IMR-90 (cell line): ENCODE measurements around the gene XRCC4. TPM values are rescaled to one million over a fixed set of nuclear protein-coding genes. Genes with fewer than 3 reads are reported as not detected.

ENCODE experiments used
- ATAC-seq: fragments of 200-7000 bp; cut with Tn5 transposase; 2 replicates; pipeline ENCODE4 v1.9.1; 2020; ENCODE audit warnings: low read depth, mild to moderate bottlenecking, moderate library complexity
- BruUV-seq: library from RNA; stranded (reverse); fragments of 400-500 nt; replicated peaks from 2 replicates; lab custom pipeline; 2021; lab: Mats Ljungman, UMichigan
- CTCF ChIA-PET: fragments of 300-600 bp; formaldehyde crosslinking; extraction: SDS; loops from one replicate; lab custom pipeline; 2021; ENCODE audit warnings: antibody characterized with exemption; lab: Yijun Ruan, JAX
- POLR2A ChIA-PET: fragments of 300-600 bp; sonication (Branson Sonifier 250); formaldehyde crosslinking; loops from one replicate; lab custom pipeline; 2022; ENCODE audit warnings: antibody characterized with exemption; ENCODE audit not compliant: unreplicated experiment; lab: Charles Lee
- DNase-seq: peaks from one replicate; pipeline ENCODE4 v3.0.0; 2013
- H2AFZ ChIP-seq: replicated peaks from 2 replicates; pipeline ENCODE3; 2013; ENCODE audit warnings: low read length, mild to moderate bottlenecking; ENCODE audit not compliant: poor library complexity
- H2AK5ac ChIP-seq: 2 replicates; pipeline ENCODE4 v1.6.1; 2013; ENCODE audit warnings: low read depth, low read length, inconsistent platforms
- H2AK9ac ChIP-seq: replicated peaks from 2 replicates; pipeline ENCODE3; 2013; ENCODE audit warnings: mild to moderate bottlenecking, low read depth, low read length, moderate library complexity; ENCODE audit not compliant: poor library complexity
- H2BK120ac ChIP-seq: 2 replicates; pipeline ENCODE4 v1.6.1; 2013; ENCODE audit warnings: low read depth, low read length, inconsistent platforms
- H2BK15ac ChIP-seq: 3 replicates; pipeline ENCODE4 v1.6.1; 2013; ENCODE audit warnings: low read depth, low read length, inconsistent platforms
- H2BK20ac ChIP-seq: 2 replicates; pipeline ENCODE4 v1.6.1; 2013; ENCODE audit warnings: low read depth, mild to moderate bottlenecking, inconsistent platforms, low read length, moderate library complexity
- H2BK5ac ChIP-seq: 2 replicates; pipeline ENCODE4 v1.6.1; 2013; ENCODE audit warnings: mild to moderate bottlenecking, low read depth, low read length, inconsistent platforms; ENCODE audit not compliant: poor library complexity, severe bottlenecking
- H3K14ac ChIP-seq: replicated peaks from 2 replicates; pipeline ENCODE4 v1.6.1; 2013; ENCODE audit warnings: low read depth, low read length, inconsistent platforms
- H3K18ac ChIP-seq: 2 replicates; pipeline ENCODE4 v1.6.1; 2013; ENCODE audit warnings: low read depth, low read length, control low read depth
- H3K23ac ChIP-seq: 2 replicates; pipeline ENCODE4 v1.6.1; 2013; ENCODE audit warnings: low read depth, low read length, inconsistent platforms
- H3K27ac ChIP-seq: 2 replicates; pipeline ENCODE4 v1.5.1; 2013; ENCODE audit warnings: mild to moderate bottlenecking, control low read depth, low read length; ENCODE audit not compliant: insufficient read depth
- H3K27me3 ChIP-seq: 2 replicates; pipeline ENCODE4 v1.6.1; 2013; ENCODE audit warnings: low read length; ENCODE audit not compliant: control insufficient read depth, insufficient read depth
- H3K36me3 ChIP-seq: 2 replicates; pipeline ENCODE4 v1.6.1; 2013; ENCODE audit warnings: low read length, mixed read lengths; ENCODE audit not compliant: control insufficient read depth, insufficient read depth
- H3K4ac ChIP-seq: 2 replicates; pipeline ENCODE4 v1.6.1; 2013; ENCODE audit warnings: low read depth, low read length, inconsistent platforms
- H3K4me1 ChIP-seq: 2 replicates; pipeline ENCODE4 v1.6.1; 2013; ENCODE audit warnings: low read length, mixed read lengths; ENCODE audit not compliant: control insufficient read depth, insufficient read depth
- H3K4me2 ChIP-seq: 2 replicates; pipeline ENCODE4 v1.6.1; 2013; ENCODE audit warnings: low read depth, mild to moderate bottlenecking, control low read depth, low read length, moderate library complexity
- H3K4me3 ChIP-seq: 2 replicates; pipeline ENCODE4 v1.5.1; 2013; ENCODE audit warnings: low read depth, mild to moderate bottlenecking, control low read depth, low read length, moderate library complexity; ENCODE audit not compliant: insufficient read depth
- H3K56ac ChIP-seq: 2 replicates; pipeline ENCODE4 v1.6.1; 2013; ENCODE audit warnings: low read length, inconsistent platforms; ENCODE audit not compliant: insufficient read depth; ENCODE audit errors: extremely low read depth
- H3K79me1 ChIP-seq, 2 experiments: 2 replicates each; pipeline ENCODE4 v1.6.1; 2013; ENCODE audit warnings: low read length in 2 of 2, inconsistent platforms in 1 of 2, low read depth in 1 of 2
- H3K9ac ChIP-seq: 2 replicates; pipeline ENCODE4 v1.6.1; 2013; ENCODE audit warnings: low read depth, low read length, control low read depth
- H3K9me1 ChIP-seq: 2 replicates; pipeline ENCODE4 v1.6.1; 2013; ENCODE audit warnings: low read length, inconsistent platforms; ENCODE audit not compliant: insufficient read depth
- H3K9me3 ChIP-seq: 2 replicates; pipeline ENCODE4 v1.6.1; 2013; ENCODE audit warnings: low read length; ENCODE audit not compliant: control insufficient read depth, insufficient read depth
- H4K20me1 ChIP-seq: 2 replicates; pipeline ENCODE4 v1.6.1; 2013; ENCODE audit warnings: low read length, inconsistent platforms; ENCODE audit not compliant: insufficient read depth
- H4K5ac ChIP-seq: 2 replicates; pipeline ENCODE4 v1.6.1; 2013; ENCODE audit warnings: mild to moderate bottlenecking, low read depth, low read length, control low read depth
- H4K8ac ChIP-seq, 2 experiments: 2 replicates each; pipeline ENCODE4 v1.6.1; 2013; ENCODE audit warnings: low read depth in 2 of 2, low read length in 2 of 2, control low read depth in 1 of 2, inconsistent platforms in 1 of 2
- H4K91ac ChIP-seq: 2 replicates; pipeline ENCODE4 v1.6.1; 2013; ENCODE audit warnings: low read depth, low read length, inconsistent platforms; ENCODE audit not compliant: insufficient read depth
- BHLHE40 ChIP-seq: fragments of 150-350 bp; IDR thresholded peaks from 2 replicates; pipeline ENCODE4 v1.6.1; 2016; ENCODE audit warnings: mild to moderate bottlenecking, low read depth, low read length
- CEBPB ChIP-seq: IDR thresholded peaks from 2 replicates; pipeline ENCODE4 v1.6.1; 2012; ENCODE audit warnings: low read depth, low read length, improper control_type of control experiment
- FOS ChIP-seq: fragments of 150-350 bp; IDR thresholded peaks from 2 replicates; pipeline ENCODE4 v1.6.1; 2016; ENCODE audit warnings: low read depth, low read length
- MAFK ChIP-seq: IDR thresholded peaks from 2 replicates; pipeline ENCODE4 v1.6.1; 2012; ENCODE audit warnings: low read depth, low read length, improper control_type of control experiment
- POLR2A ChIP-seq: IDR thresholded peaks from 2 replicates; pipeline ENCODE4 v1.6.1; 2012; ENCODE audit warnings: mild to moderate bottlenecking, low read depth, low read length
- RCOR1 ChIP-seq: IDR thresholded peaks from 2 replicates; pipeline ENCODE4 v1.6.1; 2012; ENCODE audit warnings: mild to moderate bottlenecking, low read length, improper control_type of control experiment; ENCODE audit not compliant: insufficient replicate concordance
- dilution Hi-C: fragments of 300-500 bp; cut with HindIII; formaldehyde crosslinking; loops from one replicate; pipeline ENCODE4 v1.14.3; 2018; ENCODE audit warnings: low sequenced_read_pairs; ENCODE audit not compliant: unreplicated experiment
- in situ Hi-C: fragments of 300-500 bp; cut with MboI; formaldehyde crosslinking; loops from 3 replicates; pipeline ENCODE4 v1.14.3; 2019; ENCODE audit warnings: low sequenced_read_pairs, inconsistent platforms, mixed read lengths
- intact Hi-C: fragments of 100-400 bp; cut with micrococcal nuclease; formaldehyde crosslinking; loops from 2 replicates; pipeline ENCODE4 v1.10.0; 2022
- polyA plus RNA-seq, 3 experiments: library from polyadenylated mRNA; depleted of rRNA; stranded (reverse); fragments of >200 nt; gene quantifications; 2 replicates each; pipeline ENCODE4 v1.2.3, GENCODE V29; 2012; ENCODE audit warnings: low replicate concordance in 1 of 3
- total RNA-seq: library from RNA; depleted of rRNA; stranded (reverse); fragments of >200 nt; gene quantifications from 2 replicates; pipeline ENCODE4 v1.2.3, GENCODE V29; 2012
- TF ChIP-seq, protein P1 (sequence below): fragments of 150-350 bp; IDR thresholded peaks from 2 replicates; pipeline ENCODE4 v1.6.1; 2016; ENCODE audit warnings: low read depth, mild to moderate bottlenecking, low read length, moderate library complexity, borderline replicate concordance

Gene XRCC4
- total and polyA plus RNA-seq, 2 of the 4 experiments (the other 2 are of a cell fraction): 3.5 to 4.7 TPM

DNA sequence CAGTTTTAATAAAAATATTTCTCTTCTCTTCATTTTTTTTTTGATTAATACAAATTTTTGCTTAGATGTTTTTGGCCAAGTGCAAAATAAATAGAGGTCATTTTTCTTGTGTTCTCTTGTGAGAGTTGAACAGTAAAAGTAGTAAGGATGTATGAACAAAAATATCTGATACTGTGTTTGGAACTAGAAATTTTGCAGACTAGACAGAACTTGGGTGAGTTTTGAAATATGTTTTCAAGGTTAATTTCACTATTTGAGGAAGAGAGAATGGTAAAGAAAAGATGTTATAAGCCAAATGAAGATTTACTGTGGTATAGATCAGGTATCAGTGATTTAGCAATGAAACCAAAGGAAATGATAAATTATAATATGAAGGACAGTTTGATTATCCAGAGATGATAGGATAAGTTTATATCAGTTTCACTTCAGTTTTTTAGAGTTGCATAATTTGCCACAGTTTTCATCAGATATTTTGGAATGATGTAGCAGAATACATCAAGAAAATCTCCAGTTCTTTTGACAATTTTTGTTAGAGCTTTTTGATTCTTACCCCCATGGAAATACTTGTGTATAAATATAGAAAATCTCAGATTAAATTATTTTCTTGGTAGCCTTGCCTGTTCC is 246.3 kb downstream of the XRCC4 start:
- Histone ChIP-seq H3K23ac (no peak overlapping the region), H2BK20ac (no peak overlapping the region), H3K79me1 (no peaks in the 10 kb centered on the region), H2BK5ac (no peak overlapping the region), H3K14ac (no peak overlapping the region), H2AFZ (no peak overlapping the region), H2BK120ac (no peak overlapping the region), H3K9me1 (0 out of 2 replicates have a peak, but pooled peaks cover 4% of the 10 kb centered on the region), H4K20me1 (no peaks in the 10 kb centered on the region), H3K27me3 (no peaks in the 10 kb centered on the region), H2BK15ac (no peak overlapping the region), H3K9ac (no peak overlapping the region), H4K5ac (no peak overlapping the region), H3K4ac (no peak overlapping the region), H3K4me1 (no peaks in the 10 kb centered on the region), H4K91ac (no peak overlapping the region), H3K9me3 (no peaks in the 10 kb centered on the region), H2AK5ac (no peak overlapping the region), H3K4me3 (no peak overlapping the region), H3K27ac (no peak overlapping the region), H2AK9ac (no peak overlapping the region), H3K56ac (no peak overlapping the region), H3K36me3 (no peaks in the 10 kb centered on the region), H3K4me2 (no peak overlapping the region), H3K18ac (no peak overlapping the region), H4K8ac (no peak overlapping the region)
- in situ Hi-C loops: no loop called here
- BruUV-seq: no TSS peak
- no peak for DNase-seq
- dilution Hi-C loops: no loop called here
- intact Hi-C loops: no loop called here
- no peak for TF ChIP-seq FOS
- TF ChIP-seq BHLHE40: no peak
- no peak for TF ChIP-seq POLR2A
- TF ChIP-seq MAFK: 0 out of 2 replicates have a peak, but pooled peaks have one; percentile 12
- no peak for TF ChIP-seq CEBPB
- TF ChIP-seq RCOR1: no peak
- TF ChIP-seq, protein P1, sequence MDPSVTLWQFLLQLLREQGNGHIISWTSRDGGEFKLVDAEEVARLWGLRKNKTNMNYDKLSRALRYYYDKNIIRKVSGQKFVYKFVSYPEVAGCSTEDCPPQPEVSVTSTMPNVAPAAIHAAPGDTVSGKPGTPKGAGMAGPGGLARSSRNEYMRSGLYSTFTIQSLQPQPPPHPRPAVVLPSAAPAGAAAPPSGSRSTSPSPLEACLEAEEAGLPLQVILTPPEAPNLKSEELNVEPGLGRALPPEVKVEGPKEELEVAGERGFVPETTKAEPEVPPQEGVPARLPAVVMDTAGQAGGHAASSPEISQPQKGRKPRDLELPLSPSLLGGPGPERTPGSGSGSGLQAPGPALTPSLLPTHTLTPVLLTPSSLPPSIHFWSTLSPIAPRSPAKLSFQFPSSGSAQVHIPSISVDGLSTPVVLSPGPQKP: no peak
- POLR2A ChIA-PET: no interaction called here
- no peak for ATAC-seq
- CTCF ChIA-PET: no interaction called here
